DMS153 (cell line): ENCODE measurements around the gene BIK.
"Not testable (repeated sequence)": the region's sequence is repeated elsewhere in the genome, so short reads cannot be mapped to it uniquely, and the experiment has no call there.

ENCODE experiments used
- DNase-seq: peaks from one replicate; lab custom pipeline; 2025; lab: John Stamatoyannopoulos, UW

Gene BIK

DNA sequence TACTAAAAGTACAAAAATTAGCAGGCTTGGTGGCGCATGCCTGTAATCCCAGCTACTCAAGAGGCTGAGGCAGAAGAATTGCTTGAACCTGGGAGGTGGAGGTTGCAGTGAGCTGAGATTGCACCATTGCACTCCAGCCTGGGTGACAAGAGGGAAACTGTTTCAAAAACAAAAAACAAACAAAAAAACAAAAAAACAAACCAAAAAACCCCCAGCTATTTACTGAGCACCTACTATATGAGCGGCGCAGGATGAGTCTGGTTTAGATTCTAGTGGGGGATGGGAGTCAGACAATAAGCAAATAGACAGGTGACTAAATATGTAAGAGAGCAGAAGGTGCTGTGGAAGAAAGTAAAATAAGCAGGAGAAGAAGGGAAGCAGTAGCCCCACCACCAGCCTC is 5.6 kb upstream of the BIK start:
- not testable (repeated sequence) for DNase-seq

DNA sequence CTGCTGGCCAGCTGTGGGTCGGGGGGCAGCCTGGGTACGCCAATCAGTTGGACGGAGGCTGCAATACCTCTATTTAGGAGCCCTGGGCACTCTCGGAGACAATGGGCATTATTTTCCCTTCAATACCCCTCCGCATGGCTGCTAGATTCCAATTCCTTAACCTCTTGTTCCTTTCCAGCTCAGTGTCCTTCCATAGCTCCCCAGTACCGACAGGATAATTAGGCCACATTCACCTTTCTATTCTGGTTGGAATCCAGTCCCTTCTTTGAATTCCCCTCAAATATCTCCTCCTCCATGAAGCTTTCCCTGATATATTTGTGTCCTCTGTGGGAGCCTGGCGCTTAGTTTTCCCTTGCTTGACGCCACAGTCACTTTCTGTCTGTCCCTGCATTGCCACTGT is 4.2 kb upstream of the BIK start:
- DNase-seq, result no peak

DNA sequence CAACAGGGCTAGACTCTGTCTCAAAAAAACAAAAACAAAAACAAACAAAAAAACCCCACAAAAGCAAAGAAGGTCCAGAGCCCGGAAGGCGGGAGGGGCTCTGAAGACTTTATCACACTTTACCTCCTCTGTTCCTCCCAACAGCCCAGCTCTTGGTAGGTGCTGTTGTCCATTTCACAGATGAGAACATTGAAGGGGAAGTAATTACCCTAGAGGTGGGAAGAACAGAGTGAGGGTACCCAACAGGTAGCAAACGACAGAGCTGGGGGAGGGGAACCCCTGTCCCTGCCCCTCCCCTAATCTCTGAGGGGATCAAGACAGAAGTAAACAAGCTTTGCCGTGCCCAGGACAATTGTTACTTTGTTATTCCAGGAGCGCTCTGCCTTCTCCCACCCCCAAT is 1.0 kb upstream of the BIK start:
- no peak for DNase-seq

GRCh38 chr22:43109921-43110443 is 568 bp upstream of the BIK start:
- no peak for DNase-seq

GRCh38 chr22:43110927-43111623 is 525 bp downstream of the BIK start:
- peak; percentile 9 for DNase-seq

GRCh38 chr22:43113526-43114251 is 3.1 kb downstream of the BIK start:
- DNase-seq, result peak; percentile 73

- DNase-seq, result peak; percentile 92
Observed at GRCh38 chr22:43114958-43115357, 4.4 kb downstream of the BIK start.

GRCh38 chr22:43116932-43117331 is 6.4 kb downstream of the BIK start:
- no peak for DNase-seq

- DNase-seq, result no peak
Observed at GRCh38 chr22:43118024-43118849, 7.7 kb downstream of the BIK start.

- DNase-seq, result peak; percentile 67
Observed at GRCh38 chr22:43118953-43119458, 8.5 kb downstream of the BIK start.

DNA sequence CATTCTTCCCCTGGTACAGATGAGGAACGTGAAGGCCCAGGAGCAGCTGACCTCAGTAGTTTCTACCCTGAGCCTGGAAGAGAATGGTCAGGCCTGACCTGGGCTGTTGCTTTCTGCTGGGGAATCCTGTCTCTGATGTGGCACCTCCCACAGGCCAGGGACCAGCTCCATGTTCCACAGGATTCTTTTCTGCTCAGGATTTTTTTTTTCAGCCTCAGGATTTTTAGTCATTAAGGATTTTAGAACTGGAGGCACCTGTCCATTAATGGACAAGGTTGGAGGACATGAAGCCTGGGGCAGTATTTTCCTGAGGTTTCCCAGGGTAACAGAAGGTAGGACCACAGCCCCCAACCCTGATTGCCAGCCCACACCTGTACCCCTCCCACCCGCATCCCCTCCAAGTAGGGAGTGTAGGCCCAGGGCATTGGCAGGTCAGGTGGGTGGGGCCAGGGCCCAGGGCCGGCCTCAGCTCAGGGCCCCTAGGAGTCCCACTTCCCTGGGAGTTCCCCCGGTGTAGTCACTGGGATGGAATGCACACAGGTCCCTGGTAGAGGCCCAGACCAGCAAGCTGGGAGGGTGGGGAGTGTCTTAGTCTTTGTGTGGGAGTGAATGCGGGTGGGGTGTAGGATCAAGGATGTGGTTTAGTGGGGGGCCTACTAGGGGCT is 16.1 kb downstream of the BIK start:
- no peak for DNase-seq

- DNase-seq, result peak; percentile 22
Observed at GRCh38 chr22:43127166-43127908, 16.8 kb downstream of the BIK start.

- no peak for DNase-seq
Observed at GRCh38 chr22:43128116-43128515, 17.6 kb downstream of the BIK start.

- peak; percentile 70 for DNase-seq
Observed at GRCh38 chr22:43128928-43129424, 18.4 kb downstream of the BIK start.

DNA sequence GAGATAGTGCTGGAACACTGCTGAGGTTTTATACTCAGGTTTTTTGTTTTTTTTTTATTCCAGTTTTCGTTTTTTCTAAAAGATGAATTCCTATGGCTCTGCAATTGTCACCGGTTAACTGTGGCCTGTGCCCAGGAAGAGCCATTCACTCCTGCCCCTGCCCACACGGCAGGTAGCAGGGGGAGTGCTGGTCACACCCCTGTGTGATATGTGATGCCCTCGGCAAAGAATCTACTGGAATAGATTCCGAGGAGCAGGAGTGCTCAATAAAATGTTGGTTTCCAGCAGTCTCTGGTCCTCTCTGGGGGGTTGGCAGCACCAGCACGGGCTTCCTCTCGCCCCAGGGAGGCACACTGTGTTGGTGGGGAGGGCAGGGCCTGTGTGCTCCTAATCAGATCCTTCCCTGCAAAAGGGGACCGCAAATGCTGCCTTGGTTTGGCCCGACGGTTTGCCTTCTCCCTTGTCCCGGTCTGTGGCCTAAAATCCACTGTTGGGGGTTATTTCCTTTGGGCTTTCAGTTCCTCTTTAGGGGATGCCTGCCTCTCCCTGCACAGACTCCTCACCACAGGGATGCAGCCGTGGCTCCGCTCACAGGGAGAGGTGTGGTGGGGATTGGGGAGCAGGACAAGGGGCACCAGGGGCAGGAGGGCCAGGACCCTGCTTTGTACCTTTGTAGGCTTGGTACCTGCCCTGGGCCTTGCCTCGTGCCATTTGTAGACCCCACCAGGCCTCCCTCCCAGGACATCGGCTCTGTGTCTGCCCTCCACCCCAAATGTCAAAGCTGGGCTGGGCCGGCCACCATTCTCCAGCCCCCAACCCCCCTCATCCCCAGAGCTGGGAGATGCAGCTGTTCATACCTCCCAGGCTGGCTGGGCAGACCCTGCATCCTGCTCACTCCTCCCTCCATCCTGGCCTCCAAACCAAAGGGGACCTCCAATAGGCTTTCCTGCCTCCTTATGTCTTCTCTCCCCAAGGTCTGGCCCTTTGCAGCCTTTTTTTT is 19.2 kb downstream of the BIK start:
- no peak for DNase-seq

DNA sequence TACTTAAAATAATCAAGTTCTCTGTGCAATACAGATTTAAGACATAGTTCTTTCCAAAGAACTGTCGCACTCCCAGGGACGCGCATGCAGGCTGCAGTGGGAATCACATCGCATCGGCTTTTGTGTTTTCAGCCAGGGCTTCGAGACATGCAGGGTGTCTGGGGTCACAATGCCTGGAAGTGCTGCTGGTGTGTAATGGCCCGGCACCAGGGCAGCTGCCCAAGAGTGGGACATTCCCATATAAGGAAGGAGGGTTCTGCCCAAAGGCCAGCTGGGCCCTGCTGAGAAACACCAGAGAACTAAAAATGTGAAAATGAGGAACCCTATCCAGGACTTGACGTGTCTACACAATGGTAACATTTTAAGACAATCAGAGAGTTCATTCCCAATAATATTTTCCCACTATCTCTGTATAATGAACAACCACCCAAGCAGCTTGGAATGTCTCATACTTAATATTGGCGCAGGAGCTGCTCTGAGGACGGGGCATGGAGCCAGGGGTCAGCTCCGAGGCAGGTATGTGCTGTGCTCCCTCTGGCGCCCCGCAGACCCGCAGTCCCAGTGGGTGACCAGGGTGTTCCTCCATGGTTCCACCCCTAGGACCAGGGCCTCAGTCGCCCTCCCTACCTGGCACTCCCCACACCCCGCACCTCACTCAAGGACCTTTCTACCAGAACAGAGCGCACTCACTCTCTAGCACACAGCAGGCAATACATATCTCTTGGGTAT is 21.4 kb downstream of the BIK start:
- no peak for DNase-seq

DNA sequence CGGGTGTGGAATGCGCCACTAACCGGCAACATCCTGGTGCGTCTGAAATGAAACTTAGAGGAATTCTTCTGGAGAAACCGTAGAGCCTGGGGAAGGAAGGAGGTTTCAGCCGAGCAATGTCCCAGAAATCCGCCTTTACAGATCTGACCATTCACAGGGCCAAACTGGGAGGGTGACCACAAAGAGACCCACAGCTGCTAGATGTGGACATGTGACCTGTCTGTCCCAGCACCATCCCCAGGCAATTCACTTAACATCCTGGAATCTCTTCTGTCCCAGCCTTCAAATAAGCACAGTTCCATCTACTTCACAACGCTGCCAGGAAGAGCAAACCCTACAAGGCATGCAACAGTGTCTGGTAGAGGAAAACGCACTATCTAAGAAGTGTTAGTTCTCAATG is 22.9 kb downstream of the BIK start:
- DNase-seq, result no peak

GRCh38 chr22:43134553-43134952 is 24.0 kb downstream of the BIK start:
- DNase-seq, result no peak

DNA sequence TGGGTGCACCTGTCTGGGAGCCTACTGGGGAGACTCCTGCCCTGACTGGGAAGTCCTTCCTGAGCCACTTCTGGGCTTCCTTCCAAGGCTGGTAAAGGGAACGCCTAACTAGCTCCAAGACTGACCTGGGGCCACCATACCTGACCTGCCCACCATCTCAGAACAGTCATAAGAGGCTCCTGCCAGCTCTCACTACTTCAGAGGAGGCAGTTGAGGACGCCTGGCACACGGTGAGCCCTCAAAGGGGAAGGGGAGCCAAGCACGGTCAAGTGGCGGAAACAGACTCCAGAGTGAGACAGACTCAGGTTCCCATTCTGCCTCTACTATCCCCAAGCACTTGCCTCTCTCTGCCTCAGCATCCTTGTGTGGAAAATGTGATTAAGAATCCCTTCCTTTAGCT is 25.0 kb downstream of the BIK start:
- no peak for DNase-seq
